Activated CD8-positive, alpha-beta memory T cell treated with anti-CD3 and anti-CD28 coated beads, Interleukin-2, amount 50 U/mL, for 24 hours (primary cell): ENCODE data around the gene PARD3.

Experiments used
- DNase-seq: peaks from one replicate; pipeline ENCODE4 v3.0.0-alpha.2; 2020; ENCODE audit errors: extremely low read depth

Gene PARD3

GRCh38 chr10:34101001-34101400, 714.1 kb downstream of the PARD3 start:
- no peak for DNase-seq

GRCh38 chr10:34098821-34099567, 716.1 kb downstream of the PARD3 start:
- no peak for DNase-seq

GRCh38 chr10:34097682-34098081, 717.4 kb downstream of the PARD3 start:
- no peak for DNase-seq

GRCh38 chr10:34094961-34095360, 720.1 kb downstream of the PARD3 start:
- DNase-seq: no peak

- no peak for DNase-seq
These were observed 720.9 kb downstream of the PARD3 start for GRCh38 chr10:34094146-34094696.

GRCh38 chr10:34092891-34093290, 722.2 kb downstream of the PARD3 start:
- DNase-seq: no peak

GRCh38 chr10:34091635-34092195, 723.4 kb downstream of the PARD3 start:
- no peak for DNase-seq

GRCh38 chr10:34089253-34089652, 725.8 kb downstream of the PARD3 start:
- DNase-seq: no peak

GRCh38 chr10:34088208-34088794, 726.8 kb downstream of the PARD3 start:
- DNase-seq: no peak

GRCh38 chr10:34087095-34087418, 728.0 kb downstream of the PARD3 start:
- DNase-seq: no peak

- DNase-seq: no peak
These were observed 731.5 kb downstream of the PARD3 start for GRCh38 chr10:34083567-34083966.

GRCh38 chr10:34081948-34082347, 733.1 kb downstream of the PARD3 start:
- DNase-seq: no peak

GRCh38 chr10:34081347-34081743, 733.8 kb downstream of the PARD3 start:
- DNase-seq: no peak

GRCh38 chr10:34080485-34081346, 734.4 kb downstream of the PARD3 start:
- DNase-seq: no peak

GRCh38 chr10:34079702-34080484, 735.2 kb downstream of the PARD3 start:
- DNase-seq: no peak

GRCh38 chr10:34078745-34079470, 736.2 kb downstream of the PARD3 start:
- no peak for DNase-seq

GRCh38 chr10:34078017-34078744, 736.9 kb downstream of the PARD3 start:
- no peak for DNase-seq

GRCh38 chr10:34076443-34076842, 738.7 kb downstream of the PARD3 start:
- DNase-seq: no peak

- no peak for DNase-seq
These were observed 739.7 kb downstream of the PARD3 start for GRCh38 chr10:34075254-34075926.
